ENCODE measurements around the gene ZNF507. TPM values are rescaled to one million over a fixed set of nuclear protein-coding genes. Genes with fewer than 3 reads are reported as not detected.

ZNF507 gene
- total and polyA plus RNA-seq, 12 donors, result 2.7 to 26.6 (median 17.4) TPM

DNA sequence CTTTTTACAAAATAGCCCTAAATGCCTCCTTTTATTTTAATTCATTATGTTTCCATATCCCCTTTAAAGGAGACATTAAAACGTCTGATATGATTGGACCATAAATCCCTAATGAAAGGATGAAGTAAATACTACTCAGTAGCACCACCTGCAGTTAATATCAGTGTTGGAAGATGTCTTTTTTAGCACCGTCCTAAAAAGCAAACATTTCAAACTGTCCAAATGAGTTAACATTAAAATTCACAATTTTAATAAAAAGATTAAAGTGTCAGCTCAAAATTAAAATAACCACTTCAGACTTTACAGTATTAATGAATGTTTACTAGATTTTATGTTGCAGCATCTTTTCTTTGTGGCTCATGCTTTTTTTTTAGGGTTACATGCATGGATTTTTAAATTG is 12.3 kb downstream of the ZNF507 start:
- ATAC-seq (no peak), DNase-seq (no peak)
- H3K4me1 ChIP-seq, result peaks cover 0 to 10% (median 3%) of the 10 kb centered on the region in 9 donors
- intact Hi-C loops (cut with DNase I), result no loop called here
- 17 to 18% methylated on average over 2 of the region's 2 CpGs for WGBS, 2 donors
- H3K36me3 ChIP-seq, result peaks cover 0 to 97% (median 44%) of the 10 kb centered on the region in 9 donors
- no peak overlapping the region for H3K4me3 ChIP-seq
- H3K27me3 ChIP-seq, result peaks cover 0 to 76% (median 0%) of the 10 kb centered on the region in 7 donors
- no peaks in the 10 kb centered on the region for H3K9me3 ChIP-seq
- H3K27ac ChIP-seq, result no peak overlapping the region
- TF ChIP-seq, protein P1, sequence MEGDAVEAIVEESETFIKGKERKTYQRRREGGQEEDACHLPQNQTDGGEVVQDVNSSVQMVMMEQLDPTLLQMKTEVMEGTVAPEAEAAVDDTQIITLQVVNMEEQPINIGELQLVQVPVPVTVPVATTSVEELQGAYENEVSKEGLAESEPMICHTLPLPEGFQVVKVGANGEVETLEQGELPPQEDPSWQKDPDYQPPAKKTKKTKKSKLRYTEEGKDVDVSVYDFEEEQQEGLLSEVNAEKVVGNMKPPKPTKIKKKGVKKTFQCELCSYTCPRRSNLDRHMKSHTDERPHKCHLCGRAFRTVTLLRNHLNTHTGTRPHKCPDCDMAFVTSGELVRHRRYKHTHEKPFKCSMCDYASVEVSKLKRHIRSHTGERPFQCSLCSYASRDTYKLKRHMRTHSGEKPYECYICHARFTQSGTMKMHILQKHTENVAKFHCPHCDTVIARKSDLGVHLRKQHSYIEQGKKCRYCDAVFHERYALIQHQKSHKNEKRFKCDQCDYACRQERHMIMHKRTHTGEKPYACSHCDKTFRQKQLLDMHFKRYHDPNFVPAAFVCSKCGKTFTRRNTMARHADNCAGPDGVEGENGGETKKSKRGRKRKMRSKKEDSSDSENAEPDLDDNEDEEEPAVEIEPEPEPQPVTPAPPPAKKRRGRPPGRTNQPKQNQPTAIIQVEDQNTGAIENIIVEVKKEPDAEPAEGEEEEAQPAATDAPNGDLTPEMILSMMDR (IDR thresholded peaks at IDR 0.05), result peak in 4 of 9 donors; percentile 29 to 43 (median 32)

DNA sequence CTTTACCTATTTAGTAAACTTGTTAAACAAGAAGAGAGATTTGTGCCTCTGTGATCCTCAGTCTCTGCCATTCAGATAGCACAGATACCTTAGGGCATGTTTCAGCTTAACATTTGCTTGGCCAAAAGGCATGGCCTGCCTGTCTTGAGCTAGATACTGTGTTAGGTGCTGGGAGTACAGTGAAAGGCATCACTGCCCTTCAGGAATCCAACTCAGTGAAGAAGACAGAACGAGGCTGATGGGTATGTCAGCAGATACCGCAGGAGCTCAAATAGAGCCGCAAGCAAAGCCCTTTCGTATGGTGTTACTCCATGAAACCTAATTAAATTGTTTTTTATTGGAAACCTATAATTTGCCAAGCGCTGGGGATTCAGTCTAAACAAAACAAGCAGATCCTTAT is 12.9 kb downstream of the ZNF507 start:
- intact Hi-C loops (cut with DNase I), result no loop called here
- H3K36me3 ChIP-seq, result peaks cover 0 to 97% (median 40%) of the 10 kb centered on the region in 9 donors
- 97% methylated on average over 5 of the region's 5 CpGs for WGBS, 2 donors
- TF ChIP-seq, protein P1 (IDR thresholded peaks at IDR 0.05), result no peak
- no peak for ATAC-seq
- no peak for DNase-seq
- H3K27me3 ChIP-seq, result peaks cover 0 to 74% (median 0%) of the 10 kb centered on the region in 7 donors
- no peaks in the 10 kb centered on the region for H3K9me3 ChIP-seq
- H3K4me1 ChIP-seq, result peaks cover 0 to 14% (median 8%) of the 10 kb centered on the region in 9 donors
- no peak overlapping the region for H3K27ac ChIP-seq
- no peak overlapping the region for H3K4me3 ChIP-seq

DNA sequence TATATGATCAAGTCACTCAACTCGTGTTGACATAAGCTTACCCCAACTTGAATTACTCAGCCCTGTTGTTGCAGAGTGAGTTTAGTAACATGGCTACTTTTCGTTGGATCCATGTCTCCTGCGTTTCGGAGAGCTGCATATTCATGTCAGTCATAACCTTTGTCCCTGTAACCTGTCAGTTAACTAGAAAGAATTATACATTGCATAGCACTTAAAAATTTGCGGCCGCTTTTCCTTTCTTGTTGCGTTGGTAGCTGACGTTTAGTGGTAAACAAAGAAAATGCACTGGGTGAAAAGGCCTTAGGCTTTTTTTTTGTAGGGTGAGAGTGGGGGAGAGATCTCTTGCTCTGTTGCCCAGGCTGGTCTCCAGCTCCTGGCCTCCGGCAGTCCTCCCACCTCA is 14.2 kb downstream of the ZNF507 start:
- peaks cover 0 to 96% (median 34%) of the 10 kb centered on the region in 9 donors for H3K36me3 ChIP-seq

DNA sequence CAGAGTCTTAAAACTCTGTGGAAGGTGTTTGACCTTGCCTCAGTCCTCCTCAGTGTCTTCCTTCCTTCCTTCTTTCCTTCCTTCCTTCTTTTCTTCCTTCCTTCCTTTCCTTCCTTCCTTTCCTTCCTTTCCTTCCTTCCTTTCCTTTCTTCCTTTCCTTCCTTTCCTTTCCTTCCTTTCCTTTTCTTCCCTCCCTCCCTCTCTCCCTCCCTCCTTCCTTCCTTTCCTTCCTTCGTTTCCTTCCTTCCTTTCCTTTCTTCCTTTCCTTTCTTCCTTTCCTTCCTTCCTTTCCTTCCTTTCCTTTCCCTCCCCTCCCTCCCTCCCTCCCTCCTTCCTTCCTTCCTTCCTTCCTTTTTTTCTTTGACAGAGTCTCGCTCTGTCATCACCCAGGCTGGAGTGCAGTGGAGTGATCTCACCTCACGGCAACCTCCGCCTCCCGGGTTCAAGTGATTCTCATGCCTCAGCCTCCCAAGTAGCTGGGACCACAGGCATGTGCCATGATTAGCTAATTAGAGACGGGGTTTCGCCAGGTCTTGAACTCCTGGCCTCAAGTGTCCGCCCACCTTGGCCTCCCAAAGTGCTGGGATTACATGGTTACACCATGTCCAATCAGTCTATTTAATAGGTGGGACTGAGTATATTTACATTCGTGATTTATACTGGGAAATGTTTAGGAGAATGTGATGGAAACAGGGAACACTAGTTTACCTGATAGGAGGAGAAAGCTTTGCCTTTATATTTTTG is 16.3 kb downstream of the ZNF507 start:
- TF ChIP-seq, protein P1 (IDR thresholded peaks at IDR 0.05), result no peak
- H3K4me1 ChIP-seq, result peaks cover 0 to 26% (median 11%) of the 10 kb centered on the region in 9 donors
- intact Hi-C loops (cut with DNase I), result no loop called here
- ATAC-seq, result no peak
- H3K4me3 ChIP-seq, result no peak overlapping the region
- 90 to 94% methylated on average over 9 of the region's 9 CpGs for WGBS, 2 donors
- peaks cover 0 to 71% (median 0%) of the 10 kb centered on the region in 7 donors for H3K27me3 ChIP-seq
- no peak for DNase-seq
- H3K27ac ChIP-seq, result no peak overlapping the region
- H3K36me3 ChIP-seq, result peaks cover 0 to 91% (median 33%) of the 10 kb centered on the region in 9 donors
- H3K9me3 ChIP-seq, result no peaks in the 10 kb centered on the region

More for the DNA sequence above, 14.2 kb downstream of the ZNF507 start:
- ATAC-seq (no peak), DNase-seq (no peak)
- WGBS, 2 donors, result 93 to 96% methylated on average over 9 of the region's 9 CpGs
- no peaks in the 10 kb centered on the region for H3K9me3 ChIP-seq
- H3K4me1 ChIP-seq, result peaks cover 0 to 22% (median 14%) of the 10 kb centered on the region in 9 donors
- H3K27ac ChIP-seq, result no peak overlapping the region
- TF ChIP-seq, protein P1 (IDR thresholded peaks at IDR 0.05), result no peak
- H3K4me3 ChIP-seq, result no peak overlapping the region
- intact Hi-C loops (cut with DNase I), result no loop called here
- peaks cover 0 to 74% (median 0%) of the 10 kb centered on the region in 7 donors for H3K27me3 ChIP-seq
